HepG2 (cell line): ENCODE data around the gene RAD51. TPM values are rescaled to one million over a fixed set of nuclear protein-coding genes. Genes with fewer than 3 reads are reported as not detected.

Experiments used
- ATF7-NPFF ChIP-seq: sonication (generic); formaldehyde crosslinking; IDR thresholded peaks from 2 replicates; pipeline ENCODE4 v1.8.1; 2023; ENCODE audit warnings: mild to moderate bottlenecking, low read depth, missing genetic modification reagents, moderate library complexity
- DRAP1 ChIP-seq: IDR thresholded peaks from 2 replicates; pipeline ENCODE4 v1.6.1; 2016; ENCODE audit warnings: missing genetic modification reagents, missing compliant biosample characterization
- EEA1 ChIP-seq: sonication (generic); formaldehyde crosslinking; IDR thresholded peaks from 2 replicates; pipeline ENCODE4 v1.5.1; 2020; ENCODE audit warnings: mild to moderate bottlenecking, missing genetic modification reagents, borderline replicate concordance
- HMGA1 ChIP-seq: sonication (generic); formaldehyde crosslinking; conservative IDR thresholded peaks from 2 replicates; pipeline ENCODE4 v1.4.0; 2020; ENCODE audit warnings: missing genetic modification reagents
- KDM3A ChIP-seq: IDR thresholded peaks from 2 replicates; pipeline ENCODE4 v1.6.1; 2018; ENCODE audit warnings: low read depth, missing compliant biosample characterization
- LRRFIP1 ChIP-seq: sonication (generic); formaldehyde crosslinking; conservative IDR thresholded peaks from 2 replicates; pipeline ENCODE4 v1.4.0; 2020; ENCODE audit warnings: missing genetic modification reagents
- MIXL1 ChIP-seq: IDR thresholded peaks from 2 replicates; pipeline ENCODE4 v1.6.1; 2016
- NKX3-1 ChIP-seq: sonication (generic); formaldehyde crosslinking; IDR thresholded peaks from 2 replicates; pipeline ENCODE4 v1.5.0; 2020; ENCODE audit warnings: missing genetic modification reagents
- PAX8 ChIP-seq: sonication (generic); formaldehyde crosslinking; IDR thresholded peaks from 2 replicates; pipeline ENCODE4 v1.8.0; 2022; ENCODE audit warnings: mild to moderate bottlenecking, missing genetic modification reagents, borderline replicate concordance
- SETDB1 ChIP-seq: sonication (generic); formaldehyde crosslinking; IDR thresholded peaks from 2 replicates; pipeline ENCODE4 v1.5.1; 2020; ENCODE audit warnings: missing genetic modification reagents, mild to moderate bottlenecking, borderline replicate concordance
- SOX6 ChIP-seq, 2 experiments: fragments of 450-650 bp in 1 of 2; sonication (generic) in 1 of 2; formaldehyde crosslinking in 1 of 2; IDR thresholded peaks; 2 replicates each; pipeline versions ENCODE4 v1.4.0 to v1.6.1; 2017 to 2020; ENCODE audit warnings: antibody characterized with exemption in 1 of 2, mild to moderate bottlenecking in 1 of 2, missing genetic modification reagents in 1 of 2
- STAG1 ChIP-seq: sonication (generic); formaldehyde crosslinking; IDR thresholded peaks from 2 replicates; pipeline ENCODE4 v1.4.0; 2020; ENCODE audit warnings: missing genetic modification reagents
- TBP ChIP-seq: sonication (generic); formaldehyde crosslinking; IDR thresholded peaks from 2 replicates; pipeline ENCODE4 v1.5.0; 2020; ENCODE audit warnings: missing genetic modification reagents
- TEF ChIP-seq: sonication (generic); formaldehyde crosslinking; IDR thresholded peaks from 2 replicates; pipeline ENCODE4 v1.5.0; 2020; ENCODE audit warnings: missing genetic modification reagents
- TERF1 ChIP-seq: sonication (generic); formaldehyde crosslinking; IDR thresholded peaks from 2 replicates; pipeline ENCODE4 v1.8.0; 2022; ENCODE audit warnings: mild to moderate bottlenecking, missing genetic modification reagents, moderate library complexity
- TFAP4 ChIP-seq: sonication (generic); IDR thresholded peaks from 2 replicates; pipeline ENCODE4 v1.6.1; 2016; ENCODE audit warnings: low read depth, borderline replicate concordance
- ZBTB46 ChIP-seq: sonication (generic); formaldehyde crosslinking; IDR thresholded peaks from 2 replicates; pipeline ENCODE4 v1.4.0; 2020; ENCODE audit warnings: mild to moderate bottlenecking, missing genetic modification reagents, borderline replicate concordance
- ZFP37 ChIP-seq: sonication (generic); formaldehyde crosslinking; IDR thresholded peaks from 2 replicates; pipeline ENCODE4 v1.4.0; 2020; ENCODE audit warnings: missing genetic modification reagents, borderline replicate concordance
- ZKSCAN1 ChIP-seq: fragments of 150-350 bp; IDR thresholded peaks from 2 replicates; pipeline ENCODE4 v1.6.1; 2014; ENCODE audit warnings: low read length
- ZKSCAN5 ChIP-seq: sonication (generic); formaldehyde crosslinking; IDR thresholded peaks from 2 replicates; pipeline ENCODE4 v1.5.1; 2020; ENCODE audit warnings: mild to moderate bottlenecking, missing genetic modification reagents
- polyA plus RNA-seq, 8 experiments: library from polyadenylated mRNA; depleted of rRNA in 3 of 8; stranded (reverse) in 7 of 8; unstranded in 1 of 8; fragments of >200 nt; fragmentation: Illumina TruSeq in 4 of 8; extraction: Trizol in 4 of 8; gene quantifications; 2 replicates each; pipeline versions ENCODE4 v1.2.1 to v1.2.3, GENCODE V29; 2011 to 2016; ENCODE audit warnings: low read depth in 4 of 8, missing spikeins in 1 of 8, mixed read lengths in 1 of 8; ENCODE audit not compliant: insufficient read depth in 1 of 8
- total RNA-seq, 5 experiments: library from RNA; depleted of rRNA; stranded (reverse); fragments of >200 nt; fragmentation: Illumina TruSeq; extraction: Trizol; gene quantifications; 2 replicates each; pipeline ENCODE4 v1.2.3, GENCODE V29; 2016; ENCODE audit warnings: low read depth in 1 of 5

Gene RAD51
- total and polyA plus RNA-seq, 2 of the 13 experiments (the other 11 are each of a cell fraction or from before 2014, with no cell fraction given), result 8.5 to 12.8 TPM

GRCh38 chr15:40754883-40755811 is 60.2 kb downstream of the RAD51 start, which contains the start of gene RMDN3 (continued):
- TF ChIP-seq TBP (no peak), SOX6 (IDR thresholded peaks at IDR 0.05) (no peak), SOX6 (CRISPR knock-in tag; IDR thresholded peaks at IDR 0.05) (no peak; the same call in 1 of the 2 replicates), TFAP4 (peak; percentile 59; the same call in 1 of the 2 replicates), LRRFIP1 (CRISPR knock-in tag) (no peak), ATF7-NPFF (CRISPR knock-in tag) (0 out of 2 replicates have a peak, but pooled peaks have one; percentile 54), ZKSCAN5 (CRISPR knock-in tag) (no peak), TERF1 (CRISPR knock-in tag) (no peak), TEF (CRISPR knock-in tag) (no peak), PAX8 (peak; percentile 59; the same call in 1 of the 2 replicates), ZKSCAN1 (no peak), MIXL1 (no peak), KDM3A (CRISPR knock-in tag) (no peak), DRAP1 (peak; percentile 78), NKX3-1 (no peak), EEA1 (CRISPR knock-in tag) (peak; percentile 61; the same call in 1 of the 2 replicates), SETDB1 (CRISPR knock-in tag) (no peak), ZFP37 (CRISPR knock-in tag) (no peak), ZBTB46 (CRISPR knock-in tag) (0 out of 2 replicates have a peak, but pooled peaks have one; percentile 47), HMGA1 (CRISPR knock-in tag) (no peak), STAG1 (CRISPR knock-in tag) (no peak; the same call in 1 of the 2 replicates)
